Colonic mucosa (tissue), 4 donors: ENCODE results near the gene HIPK2. TPM values are rescaled to one million over a fixed set of nuclear protein-coding genes. Genes with fewer than 3 reads are reported as not detected.

Experiments
- DNase-seq: peaks from one replicate; pipeline ENCODE4 v3.0.0-alpha.2; 2020
- H3K27ac ChIP-seq: fragments of 200-600 bp; one replicate; pipeline ENCODE4 v1.8.0; 2021
- H3K27me3 ChIP-seq: fragments of 200-600 bp; one replicate; pipeline ENCODE4 v1.8.0; 2021
- H3K36me3 ChIP-seq: fragments of 200-600 bp; one replicate; pipeline ENCODE4 v1.8.0; 2021
- H3K4me1 ChIP-seq: fragments of 200-600 bp; one replicate; pipeline ENCODE4 v1.8.0; 2021; ENCODE audit warnings: mild to moderate bottlenecking
- H3K4me3 ChIP-seq: fragments of 200-600 bp; one replicate; pipeline ENCODE4 v1.8.0; 2021
- H3K9ac ChIP-seq, 2 donors: one replicate each; pipeline ENCODE4 v1.7.0; 2013; ENCODE audit warnings: control low read depth in 2 of 2, low read depth in 2 of 2, low read length in 2 of 2
- H3K9me3 ChIP-seq: fragments of 200-600 bp; one replicate; pipeline ENCODE4 v1.8.0; 2021
- CTCF ChIP-seq: fragments of 200-600 bp; IDR thresholded peaks from one replicate; pipeline ENCODE4 v1.8.0; 2022; ENCODE audit warnings: antibody characterized with exemption, mild to moderate bottlenecking
- intact Hi-C: fragments of 100-400 bp; cut with DNase I; formaldehyde crosslinking; loops from one replicate; pipeline ENCODE4 v1.14.1; 2022
- total RNA-seq, 2 donors: library from RNA; stranded (reverse); fragmentation: NEBNext Ultra II Directional in 1 of 2; extraction: Animal tissue kit (Norgen Biotek cat#: 25700) in 1 of 2; gene quantifications; one replicate each; pipeline ENCODE4 v1.2.1, GENCODE V29; 2021
- donor health status: healthy.
- donor health status: DM: no; HTN: no; CAD: no.
- donor health status: DM: no; HTN: no; CAD: no.

Gene HIPK2
- total RNA-seq, 2 donors from 2014 or later, result 25.3 to 28.4 TPM

GRCh38 chr7:139769761-139770160 is 8.0 kb downstream of the HIPK2 start:
- H3K4me1 ChIP-seq, result no peaks in the 10 kb centered on the region

GRCh38 chr7:139769066-139769465 is 8.7 kb downstream of the HIPK2 start:
- Histone ChIP-seq H3K36me3 (no peaks in the 10 kb centered on the region), H3K27ac (no peak overlapping the region), H3K9me3 (no peaks in the 10 kb centered on the region), H3K27me3 (no peaks in the 10 kb centered on the region), H3K9ac (no peak overlapping the region), H3K4me3 (no peak overlapping the region), H3K4me1 (no peaks in the 10 kb centered on the region)
- DNase-seq, result no peak
- intact Hi-C loops, result no loop called here
- no peak for TF ChIP-seq CTCF

More at GRCh38 chr7:139769761-139770160, 8.0 kb downstream of the HIPK2 start:
- Histone ChIP-seq H3K27me3 (no peaks in the 10 kb centered on the region), H3K36me3 (no peaks in the 10 kb centered on the region), H3K9ac (no peak overlapping the region), H3K27ac (no peak overlapping the region), H3K9me3 (no peaks in the 10 kb centered on the region), H3K4me3 (no peak overlapping the region)
- intact Hi-C loops, result loop anchor here (10.0 kb wide), 1 partner anchor 125 kb away; no protein-coding TSS in a partner anchor
- DNase-seq, result no peak
- no peak for TF ChIP-seq CTCF

- no peaks in the 10 kb centered on the region for H3K36me3 ChIP-seq
- intact Hi-C loops, result no loop called here
- no peaks in the 10 kb centered on the region for H3K27me3 ChIP-seq
- H3K4me1 ChIP-seq, result no peaks in the 10 kb centered on the region
- no peak overlapping the region for H3K9ac ChIP-seq
- no peak overlapping the region for H3K27ac ChIP-seq
- no peak overlapping the region for H3K4me3 ChIP-seq
- H3K9me3 ChIP-seq, result no peaks in the 10 kb centered on the region
- TF ChIP-seq CTCF, result no peak
- DNase-seq, result no peak
Measured at GRCh38 chr7:139768249-139768824, 9.5 kb downstream of the HIPK2 start.

- peak overlapping the region in 1 of 2 donors; percentile 24 for H3K9ac ChIP-seq
- no peak overlapping the region for H3K4me3 ChIP-seq
- intact Hi-C loops, result no loop called here
- H3K4me1 ChIP-seq, result no peaks in the 10 kb centered on the region
- no peaks in the 10 kb centered on the region for H3K36me3 ChIP-seq
- no peak for TF ChIP-seq CTCF
- H3K27me3 ChIP-seq, result no peaks in the 10 kb centered on the region
- no peak for DNase-seq
- H3K9me3 ChIP-seq, result no peaks in the 10 kb centered on the region
- peak overlapping the region; percentile 38 for H3K27ac ChIP-seq
Measured at GRCh38 chr7:139767561-139767982, 10.2 kb downstream of the HIPK2 start.

- no peak for TF ChIP-seq CTCF
- Histone ChIP-seq H3K27ac (no peak overlapping the region), H3K9ac (no peak overlapping the region), H3K9me3 (no peaks in the 10 kb centered on the region), H3K4me3 (no peak overlapping the region), H3K4me1 (no peaks in the 10 kb centered on the region), H3K36me3 (no peaks in the 10 kb centered on the region), H3K27me3 (no peaks in the 10 kb centered on the region)
- intact Hi-C loops, result no loop called here
- DNase-seq, result no peak
Measured at GRCh38 chr7:139765143-139765542, 12.7 kb downstream of the HIPK2 start.
